ENCODE data around the gene CCL5. TPM values are rescaled to one million over a fixed set of nuclear protein-coding genes. Genes with fewer than 3 reads are reported as not detected.

CCL5 gene
- total and polyA plus RNA-seq, 10 donors: 26.0 to 93.2 (median 64.3) TPM

- Histone ChIP-seq H3K4me1 (peaks cover 0 to 8% (median 0%) of the 10 kb centered on the region in 6 donors), H3K9me3 (no peaks in the 10 kb centered on the region), H3K27ac (no peak overlapping the region), H3K4me3 (no peak overlapping the region), H3K27me3 (replicated peaks in 1 of 7) (no peaks in the 10 kb centered on the region), H3K36me3 (no peaks in the 10 kb centered on the region)
- DNase-seq: no peak
- TF ChIP-seq CTCF (IDR thresholded peaks at IDR 0.05 in 8 of 11, conservative IDR thresholded peaks at IDR 0.05 in 3 of 11) (no peak), POLR2AphosphoS5 (IDR thresholded peaks at IDR 0.05) (no peak), POLR2A (IDR thresholded peaks at IDR 0.05) (no peak)
- intact Hi-C loops (cut with DNase I; ENCODE audit: low total_unique reads): no loop called here
- 89 to 96% (median 90%) methylated on average over 1 of the region's 1 CpG for WGBS, 5 donors
These were observed 40.1 kb upstream of the CCL5 start for GRCh38 chr17:35920229-35920628.

DNA sequence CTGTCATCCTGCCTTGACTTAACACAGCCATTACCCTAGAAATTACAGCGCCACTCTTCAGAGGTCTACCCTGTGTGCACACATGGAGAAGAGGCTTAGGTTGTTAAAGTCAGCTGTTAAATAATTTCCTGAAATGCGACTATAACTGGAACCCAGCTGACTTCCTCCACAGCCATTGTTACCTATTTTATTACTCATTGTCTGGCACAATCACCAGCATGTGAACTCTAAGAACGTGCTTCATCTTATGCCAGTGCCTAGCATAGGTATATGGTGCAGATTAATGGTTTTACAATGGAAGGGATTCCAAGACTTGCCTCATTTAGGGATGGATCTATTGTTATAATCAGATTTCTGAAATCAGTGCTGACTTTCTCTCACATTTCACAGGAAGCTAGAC lies 38.5 kb upstream of the CCL5 start:
- Histone ChIP-seq H3K36me3 (no peaks in the 10 kb centered on the region), H3K9me3 (no peaks in the 10 kb centered on the region), H3K27ac (no peak overlapping the region), H3K4me3 (no peak overlapping the region), H3K4me1 (peaks cover 0 to under 1% (median 0%) of the 10 kb centered on the region in 6 donors), H3K27me3 (replicated peaks in 1 of 7) (no peaks in the 10 kb centered on the region)
- no peak for DNase-seq
- TF ChIP-seq POLR2AphosphoS5 (IDR thresholded peaks at IDR 0.05): no peak
- TF ChIP-seq POLR2A (IDR thresholded peaks at IDR 0.05): no peak
- TF ChIP-seq CTCF (IDR thresholded peaks at IDR 0.05 in 8 of 11, conservative IDR thresholded peaks at IDR 0.05 in 3 of 11): no peak
- intact Hi-C loops (cut with DNase I; ENCODE audit: low total_unique reads): no loop called here
- 20 to 37% (median 29%) methylated on average over 3 of the region's 3 CpGs for WGBS, 5 donors

- WGBS, 5 donors: 94 to 98% (median 96%) methylated on average over 29 of the region's 29 CpGs
These were observed 37.5 kb upstream of the CCL5 start for GRCh38 chr17:35917519-35918213.

More at GRCh38 chr17:35917519-35918213, 37.5 kb upstream of the CCL5 start:
- Histone ChIP-seq H3K27me3 (replicated peaks in 1 of 7) (no peaks in the 10 kb centered on the region), H3K9me3 (no peaks in the 10 kb centered on the region), H3K4me3 (no peak overlapping the region), H3K27ac (no peak overlapping the region), H3K36me3 (no peaks in the 10 kb centered on the region), H3K4me1 (no peaks in the 10 kb centered on the region)
- TF ChIP-seq POLR2AphosphoS5 (IDR thresholded peaks at IDR 0.05) (no peak), CTCF (IDR thresholded peaks at IDR 0.05 in 8 of 11, conservative IDR thresholded peaks at IDR 0.05 in 3 of 11) (no peak), POLR2A (IDR thresholded peaks at IDR 0.05) (no peak)
- DNase-seq: no peak
- intact Hi-C loops (cut with DNase I; ENCODE audit: low total_unique reads): no loop called here
